CD4-positive, alpha-beta T cell (primary cell): ENCODE data around the gene COG7. TPM values are rescaled to one million over a fixed set of nuclear protein-coding genes. Genes with fewer than 3 reads are reported as not detected.

Experiments used
- ATAC-seq: fragments of 200-7000 bp; cut with Tn5 transposase; one replicate; pipeline ENCODE4 v1.10.0; 2022; ENCODE audit warnings: mild to moderate bottlenecking; ENCODE audit not compliant: poor library complexity
- CTCF ChIA-PET: fragments of 350-600 bp; sonication (Branson Sonifier 250); formaldehyde crosslinking; loops from one replicate; lab custom pipeline; 2021; ENCODE audit warnings: antibody characterized with exemption, inconsistent platforms; lab: Charles Lee
- POLR2A ChIA-PET: fragments of 350-600 bp; sonication (Branson Sonifier 250); formaldehyde crosslinking; loops from one replicate; lab custom pipeline; 2021; ENCODE audit warnings: antibody characterized with exemption, inconsistent platforms; lab: Charles Lee
- DNase-seq, 14 experiments: peaks; one replicate each; pipeline ENCODE4 v3.0.0-alpha.2; 2013 to 2020; ENCODE audit warnings: mixed read lengths in 2 of 14
- H3K27ac ChIP-seq, 2 donors: one replicate each; pipeline versions ENCODE4 v1.5.1 to v1.7.0; 2013; ENCODE audit warnings: low read length in 2 of 2, low read depth in 1 of 2, mild to moderate bottlenecking in 1 of 2
- H3K27me3 ChIP-seq, 2 experiments: 1 replicate in 1 of 2; 2 replicates in 1 of 2; pipeline versions ENCODE4 v1.6.1 to v1.7.0; 2013; ENCODE audit warnings: low read length in 2 of 2, control low read depth in 1 of 2, mild to moderate bottlenecking in 1 of 2, moderate library complexity in 1 of 2; ENCODE audit not compliant: insufficient read depth in 2 of 2, control insufficient read depth in 1 of 2
- H3K36me3 ChIP-seq: one replicate; pipeline ENCODE4 v1.6.1; 2013; ENCODE audit warnings: low read length, control low read depth; ENCODE audit not compliant: insufficient read depth
- H3K4me1 ChIP-seq: one replicate; pipeline ENCODE4 v1.6.1; 2013; ENCODE audit warnings: low read length, control low read depth; ENCODE audit not compliant: insufficient read depth
- H3K4me3 ChIP-seq: one replicate; pipeline ENCODE4 v1.5.1; 2013; ENCODE audit warnings: mild to moderate bottlenecking, low read length, moderate library complexity
- H3K9me3 ChIP-seq, 2 experiments: 1 replicate in 1 of 2; 2 replicates in 1 of 2; pipeline versions ENCODE4 v1.6.1 to v1.7.0; 2013; ENCODE audit warnings: low read length in 2 of 2, mild to moderate bottlenecking in 2 of 2, control low read depth in 1 of 2, moderate library complexity in 1 of 2; ENCODE audit not compliant: control insufficient read depth in 1 of 2, insufficient read depth in 1 of 2
- H3K27ac Mint-ChIP-seq: one replicate; pipeline ENCODE4 v1.8.0; 2020; ENCODE audit warnings: mixed read lengths
- H3K27me3 Mint-ChIP-seq: one replicate; pipeline ENCODE4 v1.8.0; 2021; ENCODE audit warnings: mixed read lengths
- H3K36me3 Mint-ChIP-seq: one replicate; pipeline ENCODE4 v1.8.0; 2021; ENCODE audit warnings: low read depth, mixed read lengths
- H3K4me1 Mint-ChIP-seq: one replicate; pipeline ENCODE4 v1.8.0; 2021; ENCODE audit warnings: low read depth, mixed read lengths
- H3K4me3 Mint-ChIP-seq: one replicate; pipeline ENCODE4 v1.8.0; 2020; ENCODE audit warnings: mild to moderate bottlenecking, mixed read lengths
- H3K9me3 Mint-ChIP-seq: one replicate; pipeline ENCODE4 v1.8.0; 2020; ENCODE audit warnings: mixed read lengths
- intact Hi-C, 2 experiments: fragments of 100-400 bp; cut with DNase I in 1 of 2; cut with micrococcal nuclease in 1 of 2; formaldehyde crosslinking; loops; one replicate each; pipeline versions ENCODE4 v1.15.1 to v1.9.0; 2023 to 2025; cut with DNase I, micrococcal nuclease
- total RNA-seq, 174 experiments: library from RNA in 2 of 174; stranded (reverse) in 2 of 174; gene quantifications; one replicate each; pipeline ENCODE4 v1.2.3 and lab custom pipeline; 2021 to 2026
- TF ChIP-seq, protein P1 (sequence below): fragments of 200-600 bp; IDR thresholded peaks from one replicate; pipeline ENCODE4 v1.8.0; 2022; ENCODE audit warnings: antibody characterized with exemption, mild to moderate bottlenecking

The COG7 gene
- total RNA-seq, 2 experiments from 2014 or later: 12.6 to 13.6 TPM

DNA sequence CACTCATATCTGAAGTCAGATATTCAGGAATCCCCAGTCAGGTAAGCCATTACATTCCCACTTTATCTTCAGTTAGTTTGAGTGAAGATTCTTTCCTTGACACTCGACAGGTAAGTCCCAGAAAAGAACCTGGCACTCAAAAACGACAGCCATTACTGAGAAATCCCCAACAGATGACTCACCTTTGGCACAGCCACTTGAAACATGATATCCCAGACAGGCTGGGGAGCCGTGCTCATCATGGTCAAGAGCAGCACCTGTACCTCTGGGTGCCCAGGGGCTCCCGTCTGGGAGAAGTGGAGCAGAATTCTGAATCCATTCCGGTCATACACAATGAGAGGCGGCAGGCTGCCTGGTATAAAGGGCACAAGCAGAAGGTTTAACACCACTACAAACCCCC is 16.8 kb upstream of the COG7 start:
- Histone ChIP-seq H3K27ac (no peak overlapping the region), H3K36me3 (peaks cover 59% of the 10 kb centered on the region), H3K9me3 (no peaks in the 10 kb centered on the region), H3K4me1 (no peaks in the 10 kb centered on the region), H3K27me3 (no peaks in the 10 kb centered on the region), H3K4me3 (no peak overlapping the region)
- TF ChIP-seq, protein P1, sequence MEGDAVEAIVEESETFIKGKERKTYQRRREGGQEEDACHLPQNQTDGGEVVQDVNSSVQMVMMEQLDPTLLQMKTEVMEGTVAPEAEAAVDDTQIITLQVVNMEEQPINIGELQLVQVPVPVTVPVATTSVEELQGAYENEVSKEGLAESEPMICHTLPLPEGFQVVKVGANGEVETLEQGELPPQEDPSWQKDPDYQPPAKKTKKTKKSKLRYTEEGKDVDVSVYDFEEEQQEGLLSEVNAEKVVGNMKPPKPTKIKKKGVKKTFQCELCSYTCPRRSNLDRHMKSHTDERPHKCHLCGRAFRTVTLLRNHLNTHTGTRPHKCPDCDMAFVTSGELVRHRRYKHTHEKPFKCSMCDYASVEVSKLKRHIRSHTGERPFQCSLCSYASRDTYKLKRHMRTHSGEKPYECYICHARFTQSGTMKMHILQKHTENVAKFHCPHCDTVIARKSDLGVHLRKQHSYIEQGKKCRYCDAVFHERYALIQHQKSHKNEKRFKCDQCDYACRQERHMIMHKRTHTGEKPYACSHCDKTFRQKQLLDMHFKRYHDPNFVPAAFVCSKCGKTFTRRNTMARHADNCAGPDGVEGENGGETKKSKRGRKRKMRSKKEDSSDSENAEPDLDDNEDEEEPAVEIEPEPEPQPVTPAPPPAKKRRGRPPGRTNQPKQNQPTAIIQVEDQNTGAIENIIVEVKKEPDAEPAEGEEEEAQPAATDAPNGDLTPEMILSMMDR: no peak
- Mint-ChIP-seq H3K36me3 (peaks cover 71% of the 10 kb centered on the region), H3K27me3 (no peaks in the 10 kb centered on the region), H3K9me3 (no peaks in the 10 kb centered on the region), H3K4me1 (no peaks in the 10 kb centered on the region), H3K4me3 (no peak overlapping the region), H3K27ac (no peak overlapping the region)
- ATAC-seq (no peak), DNase-seq (no peak)
- ChIA-PET CTCF (no interaction called here), POLR2A (no interaction called here)
- intact Hi-C loops: no loop called here

DNA sequence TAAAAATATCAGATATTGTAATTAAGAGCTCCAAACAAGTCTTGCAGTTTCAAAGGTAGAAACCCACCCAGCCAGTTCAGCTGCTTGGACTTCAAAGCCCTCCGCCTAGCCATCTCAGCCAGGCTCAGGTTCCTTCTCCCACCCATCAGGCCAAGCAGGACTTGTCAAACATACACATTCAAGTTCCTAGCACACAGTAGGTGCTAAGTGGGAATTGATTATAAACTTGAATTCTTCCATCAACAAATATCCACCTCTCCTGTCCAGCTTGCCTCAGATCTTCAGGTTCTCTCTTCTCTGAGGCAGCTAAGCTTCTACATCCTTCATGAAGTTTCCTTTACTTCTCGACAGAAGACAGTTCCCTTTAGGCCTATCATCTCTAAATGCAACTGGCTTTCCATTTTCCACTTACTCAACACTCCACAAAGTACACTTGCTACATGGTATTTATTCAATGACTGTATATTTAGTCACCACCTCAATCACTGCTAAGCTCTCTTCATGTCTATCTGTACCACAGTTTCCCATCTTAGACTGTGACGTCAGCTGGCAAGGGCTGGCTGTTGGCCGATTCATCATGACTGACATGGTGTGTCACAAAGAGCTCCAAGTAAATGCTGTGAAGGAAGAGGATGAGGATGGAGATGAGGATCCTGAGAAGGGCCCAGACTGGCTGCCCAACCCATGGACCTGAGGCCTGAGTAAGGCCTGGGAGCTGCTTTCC is 13.3 kb upstream of the COG7 start:
- Histone ChIP-seq H3K36me3 (peaks cover 37% of the 10 kb centered on the region), H3K4me1 (no peaks in the 10 kb centered on the region), H3K27me3 (no peaks in the 10 kb centered on the region), H3K4me3 (no peak overlapping the region), H3K9me3 (no peaks in the 10 kb centered on the region), H3K27ac (no peak overlapping the region)
- Mint-ChIP-seq H3K27ac (peak overlapping the region; percentile 6), H3K4me3 (no peak overlapping the region), H3K4me1 (no peaks in the 10 kb centered on the region), H3K36me3 (peaks cover 52% of the 10 kb centered on the region), H3K9me3 (no peaks in the 10 kb centered on the region), H3K27me3 (no peaks in the 10 kb centered on the region)
- ATAC-seq (no peak), DNase-seq (no peak)
- CTCF ChIA-PET: no interaction called here
- intact Hi-C loops: no loop called here
- POLR2A ChIA-PET: no interaction called here
- TF ChIP-seq, protein P1: no peak

DNA sequence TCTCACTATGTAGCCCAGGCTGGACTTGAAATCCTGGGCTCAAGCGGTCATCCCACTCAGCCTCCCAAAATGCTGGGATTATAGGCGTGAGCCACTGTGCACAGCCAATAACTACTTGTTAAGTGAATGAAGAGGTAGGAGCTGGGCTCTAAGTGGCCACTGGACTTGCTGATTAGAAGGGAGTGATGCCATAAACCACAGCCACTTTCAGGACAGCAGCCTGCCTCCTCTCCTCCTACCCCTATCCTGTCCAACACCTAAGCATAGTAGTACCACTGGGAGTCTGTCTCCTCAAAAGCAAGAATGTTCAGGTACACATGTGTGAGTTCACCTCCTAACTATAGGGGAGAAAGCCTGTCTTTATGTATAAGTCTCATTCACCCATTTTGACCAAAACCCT is 12.2 kb upstream of the COG7 start:
- Mint-ChIP-seq H3K36me3 (peaks cover 45% of the 10 kb centered on the region), H3K27ac (peak overlapping the region; percentile 6), H3K9me3 (no peaks in the 10 kb centered on the region), H3K27me3 (no peaks in the 10 kb centered on the region), H3K4me3 (no peak overlapping the region), H3K4me1 (no peaks in the 10 kb centered on the region)
- Histone ChIP-seq H3K4me3 (no peak overlapping the region), H3K27me3 (no peaks in the 10 kb centered on the region), H3K36me3 (peaks cover 35% of the 10 kb centered on the region), H3K9me3 (no peaks in the 10 kb centered on the region), H3K4me1 (no peaks in the 10 kb centered on the region), H3K27ac (no peak overlapping the region)
- DNase-seq (no peak), ATAC-seq (no peak)
- ChIA-PET CTCF (no interaction called here), POLR2A (no interaction called here)
- intact Hi-C loops: no loop called here
- TF ChIP-seq, protein P1: no peak
